ENCODE results near the gene GMPR2.

Gene GMPR2

GRCh38 chr14:24255438-24255837, 22.7 kb downstream of the GMPR2 start:
- no peak for FAIRE-seq

GRCh38 chr14:24255931-24256711, 23.4 kb downstream of the GMPR2 start:
- FAIRE-seq = no peak

GRCh38 chr14:24256960-24257359, 24.2 kb downstream of the GMPR2 start:
- no peak for FAIRE-seq

GRCh38 chr14:24258119-24258518, 25.4 kb downstream of the GMPR2 start:
- FAIRE-seq = no peak

GRCh38 chr14:24258548-24259265, 26.0 kb downstream of the GMPR2 start:
- FAIRE-seq = no peak

- no peak for FAIRE-seq
These were observed 26.7 kb downstream of the GMPR2 start for GRCh38 chr14:24259282-24260025.

GRCh38 chr14:24260026-24260779, 27.5 kb downstream of the GMPR2 start:
- no peak for FAIRE-seq

GRCh38 chr14:24260780-24261157, 28.0 kb downstream of the GMPR2 start:
- FAIRE-seq = no peak

GRCh38 chr14:24261256-24261968, 28.7 kb downstream of the GMPR2 start:
- FAIRE-seq = no peak

GRCh38 chr14:24261969-24262327, 29.2 kb downstream of the GMPR2 start:
- FAIRE-seq = no peak

GRCh38 chr14:24262821-24263733, 30.3 kb downstream of the GMPR2 start, which contains the start of gene TGM1:
TGM1 (minus strand) TSS chr14:24263177; CDS start chr14:24262352, 825 bp downstream.
- no peak for FAIRE-seq

GRCh38 chr14:24263848-24264247, 31.1 kb downstream of the GMPR2 start:
- FAIRE-seq = no peak

GRCh38 chr14:24264298-24264697, 31.6 kb downstream of the GMPR2 start:
- FAIRE-seq = no peak

- FAIRE-seq = no peak
These were observed 33.9 kb downstream of the GMPR2 start for GRCh38 chr14:24266344-24267244.

GRCh38 chr14:24267516-24267915, 34.8 kb downstream of the GMPR2 start:
- FAIRE-seq = no peak

- no peak for FAIRE-seq
These were observed 35.5 kb downstream of the GMPR2 start for GRCh38 chr14:24268225-24268624.

- FAIRE-seq = no peak
These were observed 36.6 kb downstream of the GMPR2 start for GRCh38 chr14:24269368-24269767.

- FAIRE-seq = no peak
These were observed 37.3 kb downstream of the GMPR2 start for GRCh38 chr14:24269910-24270536.

GRCh38 chr14:24270537-24271133, 37.9 kb downstream of the GMPR2 start:
- FAIRE-seq = no peak

Measured in TTC549 (cell line).